IMR-90 (cell line): Measurements from ENCODE around the gene COL17A1.

Experiments
- CTCF ChIP-seq: conservative IDR thresholded peaks from 2 replicates; pipeline ENCODE4 v1.5.1; 2012; ENCODE audit warnings: mild to moderate bottlenecking, low read depth, low read length, improper control_type of control experiment
- FOS ChIP-seq: fragments of 150-350 bp; IDR thresholded peaks from 2 replicates; pipeline ENCODE4 v1.6.1; 2016; ENCODE audit warnings: low read depth, low read length
- POLR2A ChIP-seq: IDR thresholded peaks from 2 replicates; pipeline ENCODE4 v1.6.1; 2012; ENCODE audit warnings: mild to moderate bottlenecking, low read depth, low read length
- RAD21 ChIP-seq: IDR thresholded peaks from 2 replicates; pipeline ENCODE4 v1.6.1; 2012; ENCODE audit warnings: low read length, improper control_type of control experiment
- RFX5 ChIP-seq: IDR thresholded peaks from 2 replicates; pipeline ENCODE4 v1.8.0; 2012; ENCODE audit warnings: low read depth, mild to moderate bottlenecking, low read length, moderate library complexity
- SMC3 ChIP-seq: fragments of 150-350 bp; IDR thresholded peaks from 2 replicates; pipeline ENCODE4 v1.6.1; 2016; ENCODE audit warnings: low read depth, mild to moderate bottlenecking, antibody characterized with exemption, low read length, moderate library complexity
- TF ChIP-seq, protein P1 (sequence below): fragments of 150-350 bp; IDR thresholded peaks from 2 replicates; pipeline ENCODE4 v1.6.1; 2017; ENCODE audit warnings: mild to moderate bottlenecking, antibody characterized with exemption, low read length, low read depth

- no peak for TF ChIP-seq CTCF
- no peak for TF ChIP-seq POLR2A
- TF ChIP-seq RAD21, result no peak
- TF ChIP-seq SMC3, result no peak
- TF ChIP-seq, protein P1, sequence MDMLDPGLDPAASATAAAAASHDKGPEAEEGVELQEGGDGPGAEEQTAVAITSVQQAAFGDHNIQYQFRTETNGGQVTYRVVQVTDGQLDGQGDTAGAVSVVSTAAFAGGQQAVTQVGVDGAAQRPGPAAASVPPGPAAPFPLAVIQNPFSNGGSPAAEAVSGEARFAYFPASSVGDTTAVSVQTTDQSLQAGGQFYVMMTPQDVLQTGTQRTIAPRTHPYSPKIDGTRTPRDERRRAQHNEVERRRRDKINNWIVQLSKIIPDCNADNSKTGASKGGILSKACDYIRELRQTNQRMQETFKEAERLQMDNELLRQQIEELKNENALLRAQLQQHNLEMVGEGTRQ, result no peak
- no peak for TF ChIP-seq RFX5
- TF ChIP-seq FOS, result no peak
These were observed 13.6 kb upstream of the COL17A1 start for GRCh38 chr10:104099269-104099668.
